Uterus (tissue), 2 donors: ENCODE measurements around the gene PTPRE.

Source experiments
- POLR2A ChIP-seq, 2 donors: fragments of 450-650 bp; IDR thresholded peaks; one replicate each; pipeline ENCODE4 v1.6.1; 2016; ENCODE audit warnings: antibody characterized with exemption in 2 of 2, mild to moderate bottlenecking in 1 of 2, moderate library complexity in 1 of 2
- TF ChIP-seq, protein P1 (sequence below), 4 experiments: fragments of 200-600 bp in 2 of 4; fragments of 450-650 bp in 2 of 4; sonication (generic) in 2 of 4; IDR thresholded peaks; one replicate each; pipeline ENCODE4 v1.5.1; 2016 to 2019; ENCODE audit warnings: antibody characterized with exemption in 4 of 4, mild to moderate bottlenecking in 2 of 4, moderate library complexity in 1 of 4

DNA sequence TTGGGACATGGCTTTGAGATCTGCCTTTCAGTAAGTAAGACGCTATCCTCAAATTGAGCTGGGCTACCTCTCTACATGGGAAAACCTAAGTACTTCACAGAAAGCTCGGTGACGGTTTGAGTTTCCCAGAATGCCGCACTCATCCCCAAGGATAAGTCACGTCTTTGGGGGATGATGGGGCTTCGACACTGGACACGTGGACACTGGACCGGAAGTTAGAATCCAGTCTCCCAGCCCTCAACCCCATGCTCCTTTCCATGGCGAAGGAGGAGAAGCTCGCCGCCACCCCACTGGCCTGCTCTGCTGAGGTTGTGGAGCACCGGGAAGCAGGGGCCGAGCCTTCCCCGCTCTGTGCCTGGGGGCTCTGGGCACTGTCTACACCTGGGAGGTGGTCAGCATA is 27.5 kb downstream of the PTPRE start:
- no peak for TF ChIP-seq POLR2A (IDR thresholded peaks at IDR 0.05)
- TF ChIP-seq, protein P1, sequence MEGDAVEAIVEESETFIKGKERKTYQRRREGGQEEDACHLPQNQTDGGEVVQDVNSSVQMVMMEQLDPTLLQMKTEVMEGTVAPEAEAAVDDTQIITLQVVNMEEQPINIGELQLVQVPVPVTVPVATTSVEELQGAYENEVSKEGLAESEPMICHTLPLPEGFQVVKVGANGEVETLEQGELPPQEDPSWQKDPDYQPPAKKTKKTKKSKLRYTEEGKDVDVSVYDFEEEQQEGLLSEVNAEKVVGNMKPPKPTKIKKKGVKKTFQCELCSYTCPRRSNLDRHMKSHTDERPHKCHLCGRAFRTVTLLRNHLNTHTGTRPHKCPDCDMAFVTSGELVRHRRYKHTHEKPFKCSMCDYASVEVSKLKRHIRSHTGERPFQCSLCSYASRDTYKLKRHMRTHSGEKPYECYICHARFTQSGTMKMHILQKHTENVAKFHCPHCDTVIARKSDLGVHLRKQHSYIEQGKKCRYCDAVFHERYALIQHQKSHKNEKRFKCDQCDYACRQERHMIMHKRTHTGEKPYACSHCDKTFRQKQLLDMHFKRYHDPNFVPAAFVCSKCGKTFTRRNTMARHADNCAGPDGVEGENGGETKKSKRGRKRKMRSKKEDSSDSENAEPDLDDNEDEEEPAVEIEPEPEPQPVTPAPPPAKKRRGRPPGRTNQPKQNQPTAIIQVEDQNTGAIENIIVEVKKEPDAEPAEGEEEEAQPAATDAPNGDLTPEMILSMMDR (IDR thresholded peaks at IDR 0.05) = no peak
